ENCODE results near the gene NDFIP2.

NDFIP2 gene

GRCh38 chr13:79486433-79487188 lies 5.7 kb downstream of the NDFIP2 start:
- DNase-seq, result no peak
- H3K9me3 ChIP-seq, result no peaks in the 10 kb centered on the region
- H3K27ac ChIP-seq, result no peak overlapping the region
- H3K36me3 ChIP-seq, result no peaks in the 10 kb centered on the region
- intact Hi-C loops (cut with DNase I; ENCODE audit: low total_unique reads), result no loop called here
- no peak overlapping the region for H3K4me3 ChIP-seq
- no peak for TF ChIP-seq CTCF (IDR thresholded peaks at IDR 0.05)
- peaks cover 3 to 19% (median 9%) of the 10 kb centered on the region in 4 donors for H3K4me1 ChIP-seq
- no peaks in the 10 kb centered on the region for H3K27me3 ChIP-seq

- H3K9me3 ChIP-seq, result no peaks in the 10 kb centered on the region
- no peak overlapping the region for H3K27ac ChIP-seq
- no peak for TF ChIP-seq CTCF (IDR thresholded peaks at IDR 0.05)
- H3K36me3 ChIP-seq, result no peaks in the 10 kb centered on the region
- H3K4me1 ChIP-seq, result peaks cover 0 to 18% (median 9%) of the 10 kb centered on the region in 4 donors
- no peak for DNase-seq
- H3K27me3 ChIP-seq, result no peaks in the 10 kb centered on the region
- no peak overlapping the region for H3K4me3 ChIP-seq
- intact Hi-C loops (cut with DNase I; ENCODE audit: low total_unique reads), result no loop called here
Observed at GRCh38 chr13:79490326-79490725, 9.4 kb downstream of the NDFIP2 start.

GRCh38 chr13:79490824-79491223 lies 9.9 kb downstream of the NDFIP2 start:
- no peak overlapping the region for H3K27ac ChIP-seq
- H3K4me3 ChIP-seq, result no peak overlapping the region
- H3K36me3 ChIP-seq, result no peaks in the 10 kb centered on the region
- peaks cover 0 to 18% (median 9%) of the 10 kb centered on the region in 4 donors for H3K4me1 ChIP-seq
- TF ChIP-seq CTCF (IDR thresholded peaks at IDR 0.05), result no peak
- no peaks in the 10 kb centered on the region for H3K9me3 ChIP-seq
- H3K27me3 ChIP-seq, result no peaks in the 10 kb centered on the region
- intact Hi-C loops (cut with DNase I; ENCODE audit: low total_unique reads), result no loop called here
- no peak for DNase-seq

GRCh38 chr13:79491715-79492114 lies 10.8 kb downstream of the NDFIP2 start:
- Histone ChIP-seq H3K36me3 (no peaks in the 10 kb centered on the region), H3K27ac (no peak overlapping the region), H3K27me3 (no peaks in the 10 kb centered on the region), H3K9me3 (no peaks in the 10 kb centered on the region), H3K4me3 (no peak overlapping the region), H3K4me1 (peaks cover 0 to 18% (median 9%) of the 10 kb centered on the region in 4 donors)
- DNase-seq, result no peak
- intact Hi-C loops (cut with DNase I; ENCODE audit: low total_unique reads), result no loop called here
- TF ChIP-seq CTCF (IDR thresholded peaks at IDR 0.05), result no peak

GRCh38 chr13:79492313-79492798 lies 11.4 kb downstream of the NDFIP2 start:
- DNase-seq, result no peak
- Histone ChIP-seq H3K9me3 (no peaks in the 10 kb centered on the region), H3K27me3 (no peaks in the 10 kb centered on the region), H3K27ac (no peak overlapping the region), H3K36me3 (no peaks in the 10 kb centered on the region), H3K4me1 (peaks cover 0 to 18% (median 9%) of the 10 kb centered on the region in 4 donors), H3K4me3 (no peak overlapping the region)
- intact Hi-C loops (cut with DNase I; ENCODE audit: low total_unique reads), result no loop called here
- no peak for TF ChIP-seq CTCF (IDR thresholded peaks at IDR 0.05)
